Stimulated activated naive CD4-positive, alpha-beta T cell (primary cell): Measurements from ENCODE around the gene ACTN1.
A peak's percentile ranks its signal among the peaks of the same experiment; 100 is the strongest.

Source experiments
- DNase-seq, 6 experiments: peaks; one replicate each; lab custom pipeline; 2025; lab: John Stamatoyannopoulos, UW

The ACTN1 gene

GRCh38 chr14:68970038-68970612, 9.0 kb downstream of the ACTN1 start:
- peak; percentile 55 to 92 (median 75) for DNase-seq

- no peak for DNase-seq
These were observed 9.6 kb downstream of the ACTN1 start for GRCh38 chr14:68969278-68970033.

GRCh38 chr14:68968721-68969120, 10.4 kb downstream of the ACTN1 start:
- no peak for DNase-seq

GRCh38 chr14:68968051-68968450, 11.1 kb downstream of the ACTN1 start:
- DNase-seq = peak; percentile 63 to 91 (median 80)

- DNase-seq = no peak
These were observed 11.6 kb downstream of the ACTN1 start for GRCh38 chr14:68967459-68967940.

GRCh38 chr14:68966872-68967301, 12.2 kb downstream of the ACTN1 start:
- DNase-seq = peak in 1 of 6 experiments; percentile 16

GRCh38 chr14:68965261-68965761, 13.8 kb downstream of the ACTN1 start:
- DNase-seq = no peak

- no peak for DNase-seq
These were observed 14.6 kb downstream of the ACTN1 start for GRCh38 chr14:68964300-68965093.

GRCh38 chr14:68962681-68963080, 16.4 kb downstream of the ACTN1 start:
- DNase-seq = no peak

GRCh38 chr14:68961781-68962584, 17.1 kb downstream of the ACTN1 start:
- no peak for DNase-seq

GRCh38 chr14:68961361-68961760, 17.7 kb downstream of the ACTN1 start:
- no peak for DNase-seq

GRCh38 chr14:68960123-68960522, 19.0 kb downstream of the ACTN1 start:
- DNase-seq = no peak

- peak in 1 of 6 experiments; percentile 5 for DNase-seq
These were observed 20.1 kb downstream of the ACTN1 start for GRCh38 chr14:68959035-68959434.

- no peak for DNase-seq
These were observed 20.5 kb downstream of the ACTN1 start for GRCh38 chr14:68958553-68958952.

GRCh38 chr14:68957775-68958174, 21.3 kb downstream of the ACTN1 start:
- DNase-seq = no peak

GRCh38 chr14:68956724-68957123, 22.4 kb downstream of the ACTN1 start:
- DNase-seq = no peak

- no peak for DNase-seq
These were observed 23.3 kb downstream of the ACTN1 start for GRCh38 chr14:68955851-68956179.

- no peak for DNase-seq
These were observed 23.8 kb downstream of the ACTN1 start for GRCh38 chr14:68955164-68955850.

- DNase-seq = no peak
These were observed 25.9 kb downstream of the ACTN1 start for GRCh38 chr14:68953196-68953555.

GRCh38 chr14:68952531-68953195, 26.4 kb downstream of the ACTN1 start:
- DNase-seq = no peak
